GM23338 (cell line): ENCODE results near the gene TTC28. TPM values are rescaled to one million over a fixed set of nuclear protein-coding genes. Genes with fewer than 3 reads are reported as not detected.

Source experiments
- ATAC-seq: fragments of 200-7000 bp; cut with Tn5 transposase; 3 replicates; pipeline ENCODE4 v1.9.1; 2020
- DNase-seq: peaks from one replicate; pipeline ENCODE4 v3.0.0-alpha.2; 2015; ENCODE audit warnings: low spot score
- H2AFZ ChIP-seq: fragments of 200-600 bp; sonication (generic); 2 replicates; pipeline ENCODE4 v1.8.0; 2016; ENCODE audit warnings: antibody characterized with exemption, mild to moderate bottlenecking, moderate library complexity
- H3F3A ChIP-seq: fragments of 200-600 bp; sonication (generic); replicated peaks from 2 replicates; pipeline ENCODE4 v1.8.0; 2017; ENCODE audit warnings: antibody characterized with exemption, mixed run types, low read depth
- H3K27ac ChIP-seq: fragments of 200-600 bp; sonication (generic); 2 replicates; pipeline ENCODE4 v1.6.1; 2016; ENCODE audit warnings: low read depth
- H3K27me3 ChIP-seq: fragments of 200-600 bp; sonication (generic); 2 replicates; pipeline ENCODE4 v1.8.0; 2016; ENCODE audit warnings: mild to moderate bottlenecking, mixed run types, moderate library complexity; ENCODE audit not compliant: insufficient read depth
- H3K36me3 ChIP-seq: fragments of 200-600 bp; sonication (generic); 2 replicates; pipeline ENCODE4 v1.8.0; 2016; ENCODE audit warnings: mild to moderate bottlenecking; ENCODE audit not compliant: insufficient read depth
- H3K4me1 ChIP-seq: fragments of 200-600 bp; sonication (generic); 2 replicates; pipeline ENCODE4 v1.8.0; 2016; ENCODE audit warnings: mild to moderate bottlenecking, moderate library complexity; ENCODE audit not compliant: insufficient read depth
- H3K4me2 ChIP-seq: fragments of 200-600 bp; sonication (generic); 2 replicates; pipeline ENCODE4 v1.7.1; 2017; ENCODE audit warnings: mixed run types
- H3K4me3 ChIP-seq: fragments of 200-600 bp; sonication (generic); 2 replicates; pipeline ENCODE4 v1.6.1; 2016; ENCODE audit warnings: mixed run types
- H3K79me2 ChIP-seq: fragments of 200-600 bp; sonication (generic); replicated peaks from 2 replicates; pipeline ENCODE4 v1.8.0; 2017; ENCODE audit warnings: mild to moderate bottlenecking; ENCODE audit not compliant: insufficient read depth
- H3K9me2 ChIP-seq: fragments of 200-600 bp; sonication (generic); 2 replicates; pipeline ENCODE4 v1.8.0; 2017; ENCODE audit not compliant: insufficient read depth
- H4K20me1 ChIP-seq: fragments of 200-600 bp; sonication (generic); replicated peaks from 2 replicates; pipeline ENCODE4 v1.8.0; 2017; ENCODE audit warnings: mild to moderate bottlenecking; ENCODE audit not compliant: insufficient read depth
- H3K27ac Mint-ChIP-seq: 2 replicates; pipeline ENCODE4 v1.8.0; 2020; ENCODE audit warnings: inconsistent platforms, mild to moderate bottlenecking, moderate library complexity, mixed read lengths
- H3K27me3 Mint-ChIP-seq: 3 replicates; pipeline ENCODE4 v1.8.0; 2022; ENCODE audit warnings: low read depth, mild to moderate bottlenecking, moderate library complexity, mixed read lengths, inconsistent platforms; ENCODE audit not compliant: insufficient read depth, poor library complexity
- H3K36me3 Mint-ChIP-seq: 3 replicates; pipeline ENCODE4 v1.8.0; 2021; ENCODE audit warnings: low read depth, mild to moderate bottlenecking, inconsistent platforms, moderate library complexity, mixed read lengths
- H3K4me1 Mint-ChIP-seq: 3 replicates; pipeline ENCODE4 v1.8.0; 2020; ENCODE audit warnings: mild to moderate bottlenecking, inconsistent platforms, mixed read lengths
- H3K4me3 Mint-ChIP-seq: 3 replicates; pipeline ENCODE4 v1.8.0; 2021; ENCODE audit warnings: moderate library complexity, mild to moderate bottlenecking, inconsistent platforms, mixed read lengths
- H3K9me3 Mint-ChIP-seq: 3 replicates; pipeline ENCODE4 v1.8.0; 2020; ENCODE audit warnings: moderate library complexity, mild to moderate bottlenecking, inconsistent platforms, mixed read lengths
- CTCF ChIP-seq, 2 experiments: fragments of 200-600 bp in 1 of 2; sonication (generic) in 1 of 2; conservative IDR thresholded peaks; 2 replicates each; pipeline versions ENCODE4 v1.5.1 to v1.6.1; 2016 to 2017; ENCODE audit warnings: antibody characterized with exemption in 2 of 2, low read depth in 2 of 2, mild to moderate bottlenecking in 2 of 2, moderate library complexity in 1 of 2
- EZH2 ChIP-seq: fragments of 200-600 bp; sonication (generic); IDR thresholded peaks from one replicate; pipeline ENCODE4 v1.8.0; 2017; ENCODE audit warnings: antibody characterized with exemption, mild to moderate bottlenecking, low read depth; ENCODE audit not compliant: unreplicated experiment
- POLR2AphosphoS5 ChIP-seq: IDR thresholded peaks from 2 replicates; pipeline ENCODE4 v1.6.1; 2016; ENCODE audit warnings: antibody characterized with exemption, low read depth
- REST ChIP-seq: IDR thresholded peaks from one replicate; pipeline ENCODE4 v1.6.1; 2018; ENCODE audit warnings: antibody characterized with exemption; ENCODE audit not compliant: unreplicated experiment
- STAT1 ChIP-seq: IDR thresholded peaks from one replicate; pipeline ENCODE4 v1.6.1; 2016; ENCODE audit warnings: antibody characterized with exemption; ENCODE audit not compliant: unreplicated experiment
- polyA plus RNA-seq: library from polyadenylated mRNA; unstranded; fragments of >200 nt; fragmentation: Nextera tagmentation; extraction: Ambion mirVana; gene quantifications from 2 replicates; pipeline ENCODE4 v1.2.1, GENCODE V29; 2016
- total RNA-seq: library from RNA; depleted of rRNA; stranded (reverse); fragments of >200 nt; shearing (Covaris generic); gene quantifications from 2 replicates; pipeline ENCODE4 v1.2.3, GENCODE V29; 2014

Gene TTC28
- total and polyA plus RNA-seq, 2 experiments from 2014 or later, result 4.5 to 16.1 TPM

- TF ChIP-seq CTCF (conservative IDR thresholded peaks at IDR 0.05; ENCODE audit: low read depth in 2 of 2), result no peak
Measured at GRCh38 chr22:28031383-28031922, 648.2 kb downstream of the TTC28 start (continued).

- Histone ChIP-seq H3K9me2 (no peaks in the 10 kb centered on the region), H3K4me2 (no peak overlapping the region), H4K20me1 (no peaks in the 10 kb centered on the region), H2AFZ (no peak overlapping the region), H3K4me3 (no peak overlapping the region), H3K4me1 (no peaks in the 10 kb centered on the region), H3K79me2 (no peaks in the 10 kb centered on the region), H3K27ac (no peak overlapping the region), H3K36me3 (no peaks in the 10 kb centered on the region), H3K27me3 (no peaks in the 10 kb centered on the region), H3F3A (no peaks in the 10 kb centered on the region)
- no peak overlapping the region for H3K4me3 Mint-ChIP-seq
- H3K9me3 Mint-ChIP-seq, result no peaks in the 10 kb centered on the region
- no peak overlapping the region for H3K27ac Mint-ChIP-seq
- H3K4me1 Mint-ChIP-seq, result no peaks in the 10 kb centered on the region
- peaks cover 7% of the 10 kb centered on the region for H3K27me3 Mint-ChIP-seq
- H3K36me3 Mint-ChIP-seq, result no peaks in the 10 kb centered on the region
- TF ChIP-seq REST, result no peak
- no peak for TF ChIP-seq STAT1
- no peak for TF ChIP-seq CTCF (conservative IDR thresholded peaks at IDR 0.05; ENCODE audit: low read depth in 2 of 2)
- no peak for ATAC-seq
- no peak for DNase-seq
Measured at GRCh38 chr22:28030473-28030872, 649.2 kb downstream of the TTC28 start.

GRCh38 chr22:28029956-28030355, 649.7 kb downstream of the TTC28 start:
- no peak overlapping the region for H3K4me3 Mint-ChIP-seq
- no peak for DNase-seq
- Histone ChIP-seq H2AFZ (no peak overlapping the region), H3K4me1 (no peaks in the 10 kb centered on the region), H3K36me3 (no peaks in the 10 kb centered on the region), H3K4me3 (no peak overlapping the region), H3F3A (no peaks in the 10 kb centered on the region), H3K27me3 (no peaks in the 10 kb centered on the region), H3K27ac (no peak overlapping the region), H4K20me1 (no peaks in the 10 kb centered on the region), H3K4me2 (no peak overlapping the region), H3K9me2 (no peaks in the 10 kb centered on the region), H3K79me2 (no peaks in the 10 kb centered on the region)
- H3K27ac Mint-ChIP-seq, result no peak overlapping the region
- peaks cover 7% of the 10 kb centered on the region for H3K27me3 Mint-ChIP-seq
- H3K9me3 Mint-ChIP-seq, result no peaks in the 10 kb centered on the region
- no peaks in the 10 kb centered on the region for H3K36me3 Mint-ChIP-seq
- no peak for ATAC-seq
- no peaks in the 10 kb centered on the region for H3K4me1 Mint-ChIP-seq
- TF ChIP-seq EZH2 (no peak), POLR2AphosphoS5 (no peak)
